Natural killer cell treated with Interleukin-12 subunit alpha and Interleukin-12 subunit beta and Interleukin-15 and Interleukin-18, amount 100 ng/mL, for 72 hours (primary cell): ENCODE data around the gene PTPRD. TPM values are rescaled to one million over a fixed set of nuclear protein-coding genes. Genes with fewer than 3 reads are reported as not detected.

Source experiments
- ATAC-seq, 2 donors: fragments of 150-1000 bp; cut with Tn5 transposase in 1 of 2; sonication (Bioruptor Pico), chemical (Tn5 transposase) in 1 of 2; 2 replicates each; pipeline ENCODE4 v1.10.0; 2021
- DNase-seq: peaks from one replicate; pipeline ENCODE4 v3.0.0; 2022; ENCODE audit warnings: low spot score
- H3K27ac Mint-ChIP-seq, 2 donors: 1 replicate in 1 of 2; 2 replicates in 1 of 2; pipeline ENCODE4 v1.8.0; 2022; ENCODE audit warnings: mixed read lengths in 2 of 2, mild to moderate bottlenecking in 1 of 2, moderate library complexity in 1 of 2
- H3K27me3 Mint-ChIP-seq, 2 donors: 1 replicate in 1 of 2; 2 replicates in 1 of 2; pipeline ENCODE4 v1.8.0; 2022; ENCODE audit warnings: mixed read lengths in 2 of 2
- H3K36me3 Mint-ChIP-seq: one replicate; pipeline ENCODE4 v1.8.0; 2022; ENCODE audit warnings: mixed read lengths
- H3K4me1 Mint-ChIP-seq, 2 donors: 1 replicate in 1 of 2; 2 replicates in 1 of 2; pipeline ENCODE4 v1.8.0; 2022; ENCODE audit warnings: low read depth in 2 of 2, mixed read lengths in 2 of 2, mild to moderate bottlenecking in 1 of 2
- H3K4me3 Mint-ChIP-seq: one replicate; pipeline ENCODE4 v1.8.0; 2022; ENCODE audit warnings: mixed read lengths
- H3K9me3 Mint-ChIP-seq: 2 replicates; pipeline ENCODE4 v1.8.0; 2022; ENCODE audit warnings: mixed read lengths
- total RNA-seq, 2 donors: library from RNA; stranded (reverse); gene quantifications; one replicate each; pipeline ENCODE4 v1.2.3, GENCODE V29; 2022

The PTPRD gene
- total RNA-seq, 2 donors from 2014 or later, result 0.53 to 3.7 TPM

GRCh38 chr9:8437259-8437658, 2175.5 kb downstream of the PTPRD start:
- no peak for DNase-seq
- Mint-ChIP-seq H3K36me3 (no peaks in the 10 kb centered on the region), H3K27ac (peak overlapping the region in 1 of 2 donors; percentile 75), H3K4me3 (peak overlapping the region; percentile 47), H3K4me1 (peaks cover 9 to 17% of the 10 kb centered on the region in 2 donors), H3K27me3 (peaks cover 0 to 2% of the 10 kb centered on the region in 2 donors), H3K9me3 (peaks cover 4% of the 10 kb centered on the region)
- no peak for ATAC-seq

DNA sequence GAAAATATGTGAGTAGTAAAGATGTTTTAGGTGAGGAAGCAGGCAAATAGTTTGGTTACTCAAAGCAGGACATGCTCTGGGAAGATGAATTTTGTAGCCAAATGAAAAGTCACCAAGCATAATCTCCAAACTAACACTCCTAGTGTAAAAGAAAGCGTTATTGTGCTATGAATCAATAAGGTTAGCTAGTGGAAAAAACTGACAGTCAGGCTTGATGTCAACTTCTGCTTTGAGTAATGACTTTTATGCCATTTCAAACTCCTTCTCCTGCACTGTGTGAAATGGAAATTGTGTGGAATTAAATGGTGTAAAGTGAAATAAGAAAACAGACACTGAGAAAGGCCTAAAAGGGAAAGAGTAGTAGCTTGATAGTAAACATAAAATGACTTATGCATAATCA, 2176.0 kb downstream of the PTPRD start:
- Mint-ChIP-seq H3K36me3 (no peaks in the 10 kb centered on the region), H3K4me1 (peaks cover 12 to 21% of the 10 kb centered on the region in 2 donors), H3K4me3 (peak overlapping the region; percentile 47), H3K27me3 (peaks cover 0 to 2% of the 10 kb centered on the region in 2 donors), H3K27ac (peak overlapping the region; percentile 50 to 75), H3K9me3 (peaks cover 4% of the 10 kb centered on the region)
- ATAC-seq (peak; percentile 77 to 78), DNase-seq (no peak)

DNA sequence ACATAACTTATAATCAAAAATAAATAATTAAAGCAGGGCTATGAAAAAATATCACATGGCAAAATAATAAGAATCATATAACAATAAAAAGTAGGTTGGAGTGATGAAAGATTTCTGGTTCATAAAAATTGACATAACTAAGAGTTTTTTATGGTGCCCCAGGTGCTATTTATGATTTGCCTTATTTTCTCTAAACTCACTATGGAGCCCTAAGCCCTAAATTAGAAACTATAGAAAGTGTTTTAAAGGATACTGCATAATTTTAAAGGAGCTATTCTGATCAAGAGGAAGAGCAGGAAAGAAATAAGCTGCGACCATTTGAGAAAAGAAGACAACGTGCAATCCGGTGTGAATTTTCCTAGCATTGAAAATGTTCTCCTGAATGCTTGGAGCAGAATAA, 2178.2 kb downstream of the PTPRD start:
- Mint-ChIP-seq H3K27me3 (peaks cover 0 to 2% of the 10 kb centered on the region in 2 donors), H3K27ac (no peak overlapping the region), H3K4me3 (no peak overlapping the region), H3K4me1 (peaks cover 22 to 36% of the 10 kb centered on the region in 2 donors), H3K9me3 (peaks cover 4% of the 10 kb centered on the region), H3K36me3 (peaks cover 4% of the 10 kb centered on the region)
- no peak for DNase-seq
- ATAC-seq, result no peak

DNA sequence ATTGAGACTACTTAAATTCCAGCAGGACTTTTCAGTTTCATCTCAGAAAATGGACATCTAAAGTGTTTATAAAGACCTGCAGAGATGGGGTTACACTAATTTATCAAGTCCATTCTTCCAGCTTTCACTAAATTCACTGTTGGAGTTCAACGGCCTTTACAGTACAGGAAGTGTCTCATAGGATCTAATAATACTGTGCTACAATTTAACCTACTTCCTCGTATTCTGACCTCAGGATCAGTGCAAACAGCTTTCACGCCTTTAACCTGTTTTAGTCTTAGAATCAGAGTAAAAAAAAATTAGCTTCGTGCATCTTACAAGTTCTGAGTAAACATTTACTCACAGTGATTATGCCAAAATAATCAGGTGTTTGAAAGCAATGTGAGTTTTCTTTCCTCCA, 2180.6 kb downstream of the PTPRD start:
- DNase-seq (no peak), ATAC-seq (no peak)
- peak overlapping the region; percentile 73 to 88 for H3K27ac Mint-ChIP-seq
- H3K9me3 Mint-ChIP-seq, result no peaks in the 10 kb centered on the region
- peak overlapping the region; percentile 78 for H3K4me3 Mint-ChIP-seq
- H3K27me3 Mint-ChIP-seq, result peaks cover 0 to 2% of the 10 kb centered on the region in 2 donors
- peaks cover 37 to 49% of the 10 kb centered on the region in 2 donors for H3K4me1 Mint-ChIP-seq
- H3K36me3 Mint-ChIP-seq, result peaks cover 10% of the 10 kb centered on the region

GRCh38 chr9:8431505-8431904, 2181.3 kb downstream of the PTPRD start:
- Mint-ChIP-seq H3K9me3 (no peaks in the 10 kb centered on the region), H3K27ac (peak overlapping the region; percentile 79 to 88), H3K36me3 (peaks cover 10% of the 10 kb centered on the region), H3K4me3 (peak overlapping the region; percentile 78), H3K4me1 (peaks cover 35 to 43% of the 10 kb centered on the region in 2 donors), H3K27me3 (no peaks in the 10 kb centered on the region)
- ATAC-seq, result no peak
- DNase-seq, result no peak

DNA sequence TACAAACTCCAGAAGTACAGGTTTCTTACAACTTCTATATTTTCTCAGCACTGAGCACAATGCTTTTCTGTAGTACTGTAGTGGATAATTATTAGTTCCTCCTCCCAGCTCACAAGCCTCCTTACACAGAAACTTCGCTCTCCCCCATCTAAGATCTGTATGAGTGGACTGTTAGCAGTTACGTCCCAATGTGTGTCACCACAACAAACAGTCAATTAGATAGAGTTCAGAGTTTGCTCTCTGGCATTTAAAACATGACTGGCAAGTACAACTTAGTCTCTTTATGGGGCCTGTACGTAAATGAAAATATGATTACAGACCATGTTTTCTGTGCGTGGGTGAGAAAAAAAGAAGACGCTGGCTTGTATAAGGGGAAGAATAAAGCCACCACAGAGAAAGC, 2181.9 kb downstream of the PTPRD start:
- Mint-ChIP-seq H3K27ac (peak overlapping the region; percentile 79 to 88), H3K4me3 (peak overlapping the region; percentile 78), H3K36me3 (peaks cover 10% of the 10 kb centered on the region), H3K27me3 (no peaks in the 10 kb centered on the region), H3K9me3 (no peaks in the 10 kb centered on the region), H3K4me1 (peaks cover 35 to 43% of the 10 kb centered on the region in 2 donors)
- DNase-seq (no peak), ATAC-seq (peak; percentile 68 to 78)

DNA sequence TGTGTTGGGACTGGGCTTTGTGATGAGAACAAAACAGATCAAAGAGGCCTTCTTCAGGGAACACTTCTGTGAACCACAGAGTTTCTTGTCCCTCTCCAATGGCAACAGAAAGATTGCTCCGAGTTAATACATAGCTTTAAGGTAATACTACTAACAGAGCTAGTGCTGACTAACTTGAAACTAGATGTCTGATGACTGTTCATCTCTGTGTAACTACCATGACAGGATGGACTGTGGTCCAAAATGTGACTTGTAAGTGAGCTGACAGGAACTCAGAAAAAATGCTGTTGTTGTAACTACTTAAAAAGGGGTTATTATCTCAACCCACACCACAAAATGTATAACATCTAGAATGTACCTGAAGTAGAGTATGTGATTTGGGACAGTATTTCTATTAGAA, 2183.0 kb downstream of the PTPRD start:
- peak; percentile 78 to 83 for ATAC-seq
- Mint-ChIP-seq H3K4me1 (peaks cover 35 to 43% of the 10 kb centered on the region in 2 donors), H3K9me3 (no peaks in the 10 kb centered on the region), H3K4me3 (peak overlapping the region; percentile 55), H3K27ac (peak overlapping the region; percentile 84 to 88), H3K36me3 (peaks cover 10% of the 10 kb centered on the region), H3K27me3 (no peaks in the 10 kb centered on the region)
- DNase-seq, result no peak

DNA sequence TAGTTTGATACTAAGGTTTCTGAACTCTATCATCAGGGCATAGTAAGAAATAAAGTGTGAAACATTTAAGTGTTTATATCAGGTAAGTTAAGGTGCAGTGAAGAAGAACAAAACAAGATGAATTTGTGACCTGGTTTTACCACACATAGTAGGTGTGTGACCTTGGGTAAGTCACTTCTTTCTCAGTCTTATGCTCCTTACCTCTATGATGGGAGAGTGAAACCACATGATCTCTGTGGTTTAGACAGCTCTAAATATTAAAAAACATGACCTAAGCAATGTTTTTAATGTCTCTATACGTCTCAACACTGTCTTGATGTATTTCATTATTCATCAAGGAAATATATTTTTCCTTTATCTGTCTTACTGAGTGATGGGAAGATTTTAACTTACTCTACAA, 2183.6 kb downstream of the PTPRD start:
- DNase-seq (no peak), ATAC-seq (peak; percentile 46 to 64)
- H3K9me3 Mint-ChIP-seq, result no peaks in the 10 kb centered on the region
- peaks cover 10% of the 10 kb centered on the region for H3K36me3 Mint-ChIP-seq
- H3K4me1 Mint-ChIP-seq, result peaks cover 35 to 43% of the 10 kb centered on the region in 2 donors
- H3K27me3 Mint-ChIP-seq, result no peaks in the 10 kb centered on the region
- peak overlapping the region; percentile 84 to 88 for H3K27ac Mint-ChIP-seq
- H3K4me3 Mint-ChIP-seq, result peak overlapping the region; percentile 55

- Mint-ChIP-seq H3K27ac (peak overlapping the region; percentile 84 to 88), H3K4me3 (peak overlapping the region; percentile 55), H3K27me3 (no peaks in the 10 kb centered on the region), H3K9me3 (no peaks in the 10 kb centered on the region), H3K4me1 (peaks cover 35 to 43% of the 10 kb centered on the region in 2 donors), H3K36me3 (peaks cover 10% of the 10 kb centered on the region)
- ATAC-seq (peak; percentile 51 to 53), DNase-seq (no peak)
These were observed 2184.4 kb downstream of the PTPRD start for GRCh38 chr9:8428389-8428788.

GRCh38 chr9:8424786-8425410, 2187.9 kb downstream of the PTPRD start:
- Mint-ChIP-seq H3K4me3 (no peak overlapping the region), H3K9me3 (peaks cover 3% of the 10 kb centered on the region), H3K36me3 (peaks cover 6% of the 10 kb centered on the region), H3K27ac (no peak overlapping the region), H3K27me3 (peaks cover 0 to 7% of the 10 kb centered on the region in 2 donors), H3K4me1 (peaks cover 18 to 20% of the 10 kb centered on the region in 2 donors)
- ATAC-seq (no peak), DNase-seq (no peak)

DNA sequence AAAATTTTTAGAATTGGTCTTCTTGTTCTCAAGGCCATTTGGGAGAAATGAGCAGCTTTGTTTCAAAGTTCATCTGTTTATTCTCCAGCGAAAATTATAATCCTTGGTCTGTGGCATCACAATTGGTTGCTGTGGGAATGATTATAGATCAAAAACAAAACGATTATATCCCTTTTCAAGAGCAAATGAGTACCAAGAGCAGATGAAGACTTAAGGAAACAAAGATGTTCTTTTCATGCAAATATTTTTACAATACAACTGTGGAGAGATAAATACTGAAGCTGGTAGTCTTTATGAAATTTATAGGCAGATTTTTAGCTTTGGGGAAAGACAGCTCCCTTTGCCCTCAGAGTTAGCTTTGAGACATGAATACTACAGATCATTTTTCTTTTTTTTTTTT, 2192.4 kb downstream of the PTPRD start:
- peaks cover 0 to 7% of the 10 kb centered on the region in 2 donors for H3K27me3 Mint-ChIP-seq
- no peak overlapping the region for H3K4me3 Mint-ChIP-seq
- DNase-seq (no peak), ATAC-seq (no peak)
- H3K36me3 Mint-ChIP-seq, result no peaks in the 10 kb centered on the region
- no peak overlapping the region for H3K27ac Mint-ChIP-seq
- H3K4me1 Mint-ChIP-seq, result no peaks in the 10 kb centered on the region
- peaks cover 3% of the 10 kb centered on the region for H3K9me3 Mint-ChIP-seq

DNA sequence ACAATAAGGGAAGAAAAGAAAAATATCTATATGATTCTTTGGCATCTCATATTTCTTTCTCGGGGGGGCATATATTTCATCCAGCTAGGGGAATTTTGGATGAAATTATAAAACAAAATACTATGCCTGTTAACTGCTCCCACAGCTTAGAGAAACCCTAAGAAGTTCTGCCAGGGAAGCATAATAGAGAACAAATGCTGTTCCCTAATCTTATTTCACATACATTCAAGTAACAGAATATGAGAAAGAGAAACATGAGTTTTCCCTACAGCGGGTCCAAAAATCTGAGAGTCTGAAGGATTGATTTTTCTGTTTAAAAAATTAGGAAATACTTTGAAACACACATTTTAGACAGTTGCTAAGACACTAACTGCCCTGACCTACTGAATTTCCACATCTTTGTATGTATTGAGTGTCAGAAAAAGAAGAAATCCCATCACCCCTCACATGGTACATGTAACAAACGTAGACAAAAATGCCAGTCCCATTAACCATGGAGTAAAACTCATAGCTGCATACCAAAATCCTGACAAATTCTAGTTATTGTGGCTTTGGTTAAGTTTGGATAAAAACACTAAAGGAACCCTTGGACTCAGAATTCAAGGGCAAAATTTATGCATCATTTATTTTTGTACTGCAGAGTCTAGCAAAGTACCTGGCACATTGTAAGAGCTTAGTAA, 2193.1 kb downstream of the PTPRD start:
- Mint-ChIP-seq H3K4me1 (no peaks in the 10 kb centered on the region), H3K4me3 (no peak overlapping the region), H3K36me3 (no peaks in the 10 kb centered on the region), H3K27ac (no peak overlapping the region), H3K27me3 (peaks cover 0 to 7% of the 10 kb centered on the region in 2 donors), H3K9me3 (peaks cover 3% of the 10 kb centered on the region)
- no peak for ATAC-seq
- no peak for DNase-seq

DNA sequence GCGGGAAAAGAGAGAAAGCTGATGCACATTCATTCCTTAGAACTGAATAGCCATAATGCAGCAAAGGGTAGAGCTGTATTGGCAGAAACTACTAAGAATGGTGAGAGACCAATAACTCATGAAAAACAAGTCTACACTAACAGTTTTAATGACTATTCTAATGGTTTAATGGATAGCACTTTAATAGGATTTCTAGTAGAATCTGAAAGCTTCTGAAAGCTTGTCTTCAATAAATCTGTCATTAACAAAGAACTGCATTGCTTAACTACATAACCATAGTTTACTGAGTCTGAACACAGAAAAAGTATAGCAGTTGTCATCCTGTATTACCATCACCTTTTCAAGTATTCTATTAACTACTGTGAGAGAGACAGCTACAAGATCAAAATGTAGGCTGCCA, 2195.5 kb downstream of the PTPRD start:
- H3K36me3 Mint-ChIP-seq, result no peaks in the 10 kb centered on the region
- H3K4me1 Mint-ChIP-seq, result no peaks in the 10 kb centered on the region
- H3K4me3 Mint-ChIP-seq, result no peak overlapping the region
- peaks cover 3% of the 10 kb centered on the region for H3K9me3 Mint-ChIP-seq
- ATAC-seq (no peak), DNase-seq (no peak)
- peaks cover 3 to 7% of the 10 kb centered on the region in 2 donors for H3K27me3 Mint-ChIP-seq
- H3K27ac Mint-ChIP-seq, result no peak overlapping the region

DNA sequence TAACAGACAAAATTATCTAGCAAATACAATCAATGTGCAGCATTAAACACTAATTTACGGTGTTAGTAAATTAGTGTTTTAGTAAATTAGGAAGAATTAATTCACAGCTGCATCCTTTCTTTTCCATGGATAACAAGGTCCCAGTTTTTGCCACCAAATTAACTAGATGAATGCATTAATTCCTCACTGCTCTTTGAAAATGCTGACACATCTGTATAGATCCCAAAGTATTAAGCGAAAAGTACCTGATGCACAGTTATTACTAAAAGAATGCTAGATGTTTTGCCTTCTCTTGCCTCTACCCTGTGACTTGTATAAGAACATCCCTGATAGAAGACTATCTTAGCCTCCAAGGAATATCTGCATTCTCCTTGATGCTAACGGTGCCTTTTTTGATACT, 2200.5 kb downstream of the PTPRD start:
- H3K27me3 Mint-ChIP-seq, result peaks cover 0 to 5% of the 10 kb centered on the region in 2 donors
- H3K4me1 Mint-ChIP-seq, result no peaks in the 10 kb centered on the region
- H3K36me3 Mint-ChIP-seq, result no peaks in the 10 kb centered on the region
- no peak overlapping the region for H3K4me3 Mint-ChIP-seq
- ATAC-seq, result no peak
- H3K27ac Mint-ChIP-seq, result no peak overlapping the region
- DNase-seq, result no peak
- H3K9me3 Mint-ChIP-seq, result peaks cover 2% of the 10 kb centered on the region
